ENCODE measurements around the gene TXNDC15. TPM values are rescaled to one million over a fixed set of nuclear protein-coding genes. Genes with fewer than 3 reads are reported as not detected.

The TXNDC15 gene
- total and polyA plus RNA-seq, 5 donors, result 53.8 to 77.0 (median 68.5) TPM

GRCh38 chr5:134949316-134949715 lies 75.1 kb downstream of the TXNDC15 start:
- H3K27me3 ChIP-seq (ENCODE audit: control insufficient read depth, insufficient read depth), result no peaks in the 10 kb centered on the region
- ATAC-seq (no peak), DNase-seq (no peak)
- no peak overlapping the region for H3K27ac ChIP-seq (ENCODE audit: low read length)
- peaks cover 3% of the 10 kb centered on the region for H3K4me1 ChIP-seq (ENCODE audit: control insufficient read depth, insufficient read depth, low read length)
- intact Hi-C loops (cut with DNase I), result no loop called here
- H3K4me3 ChIP-seq (ENCODE audit: low read length), result no peak overlapping the region
- 78% methylated on average over 5 of the region's 5 CpGs for WGBS
- H3K9me3 ChIP-seq (ENCODE audit: control insufficient read depth, low read length), result no peaks in the 10 kb centered on the region

Small RNAs within 50 kb of the gene (microRNA-seq; reads per million reads assigned to microRNA genes)
- gene MIR4461, result 0 reads per million in 2 donors

Other genes with a start within 250 kb of the TXNDC15 start
- 100 to 1,000 TPM in 1 of 4 donors, 10 to 100 TPM in 3; 78.0 to 114 (median 84.7) TPM for gene SAR1B, start 241.5 kb upstream of the TXNDC15 start, total RNA-seq
- 46.1 TPM for gene SAR1B, start 241.5 kb upstream of the TXNDC15 start, polyA plus RNA-seq
- gene SEC24A, start 225.6 kb upstream of the TXNDC15 start, total RNA-seq, result 10 to 100 TPM in 2 of 4 donors, 1 to 10 TPM in 2; 7.6 to 17.5 (median 9.8) TPM
- 3.0 TPM for gene SEC24A, start 225.6 kb upstream of the TXNDC15 start, polyA plus RNA-seq
- 10 to 100 TPM; 20.8 to 24.8 (median 23.6) TPM for gene CAMLG, start 135.8 kb upstream of the TXNDC15 start, total RNA-seq
- gene CAMLG, start 135.8 kb upstream of the TXNDC15 start, polyA plus RNA-seq, result 23.6 TPM
- gene DDX46, start 115.6 kb upstream of the TXNDC15 start, total RNA-seq, result 10 to 100 TPM; 20.6 to 31.1 (median 26.0) TPM
- gene DDX46, start 115.6 kb upstream of the TXNDC15 start, polyA plus RNA-seq, result 14.3 TPM
- 10 to 100 TPM; 29.4 to 34.1 (median 31.7) TPM for gene C5orf24, start 28.4 kb upstream of the TXNDC15 start, total RNA-seq
- gene C5orf24, start 28.4 kb upstream of the TXNDC15 start, polyA plus RNA-seq, result 16.4 TPM
- 10 to 100 TPM; 13.6 to 17.5 (median 14.9) TPM for gene PCBD2, start 30.8 kb downstream of the TXNDC15 start, total RNA-seq
- gene PCBD2, start 30.8 kb downstream of the TXNDC15 start, polyA plus RNA-seq, result 11.7 TPM
- gene CATSPER3, start 93.5 kb downstream of the TXNDC15 start, total RNA-seq, result under 1 TPM; 0.25 to 0.59 (median 0.54) TPM
- gene CATSPER3, start 93.5 kb downstream of the TXNDC15 start, polyA plus RNA-seq, result 0.48 TPM
- gene PITX1, start 159.9 kb downstream of the TXNDC15 start, total RNA-seq, result under 1 TPM in 1 of 4 donors, not detected in 3; 0.18 TPM
- 0.02 TPM for gene PITX1, start 159.9 kb downstream of the TXNDC15 start, polyA plus RNA-seq